ENCODE results near the gene AKAP3. TPM values are rescaled to one million over a fixed set of nuclear protein-coding genes. Genes with fewer than 3 reads are reported as not detected.

Gene AKAP3
- total and polyA plus RNA-seq, 7 experiments from 2014 or later: 1.2 to 6.9 (median 2.5) TPM

GRCh38 chr12:4591180-4591687 lies 57.6 kb downstream of the AKAP3 start:
- no peaks in the 10 kb centered on the region for H3K36me3 ChIP-seq (ENCODE audit: control insufficient read depth in 2 of 3, insufficient read depth in 3 of 3, low read length in 3 of 3)
- intact Hi-C loops (cut with micrococcal nuclease): no loop called here
- no peak overlapping the region for H3K4me3 Mint-ChIP-seq
- H3K27me3 Mint-ChIP-seq: peaks cover 8 to 18% (median 12%) of the 10 kb centered on the region in 5 donors
- H3K4me1 ChIP-seq (ENCODE audit: control insufficient read depth in 2 of 2, insufficient read depth in 2 of 2, low read length in 2 of 2): no peaks in the 10 kb centered on the region
- CTCF ChIA-PET: interaction anchor here (1.2 to 1.9 kb wide), 2 partner anchors 10 to 167 kb away, joined by 3 to 7 read pairs; no protein-coding TSS in a partner anchor
- no peaks in the 10 kb centered on the region for H3K36me3 Mint-ChIP-seq
- H3K9me3 Mint-ChIP-seq: peaks cover 0 to 3% (median 0%) of the 10 kb centered on the region in 11 donors
- peaks cover 0 to 1% (median 0%) of the 10 kb centered on the region in 7 donors for H3K4me1 Mint-ChIP-seq
- H3K9me3 ChIP-seq (ENCODE audit: control insufficient read depth in 2 of 3, low read length in 3 of 3): no peaks in the 10 kb centered on the region
- no peak overlapping the region for H3K27ac ChIP-seq (ENCODE audit: low read depth, low read length)
- no peak for ATAC-seq
- H3K4me3 ChIP-seq (ENCODE audit: low read length): no peak overlapping the region
- H3K27me3 ChIP-seq (ENCODE audit: control insufficient read depth in 2 of 2, insufficient read depth in 2 of 2, low read length in 2 of 2): no peaks in the 10 kb centered on the region
- POLR2A ChIA-PET: no interaction called here
- no peak for DNase-seq
- peak overlapping the region in 1 of 9 donors; percentile 23 for H3K27ac Mint-ChIP-seq

- ChIA-PET CTCF (interaction anchor here (1.9 kb wide), 1 partner anchor 168 kb away, joined by 7 read pairs; no protein-coding TSS in a partner anchor), POLR2A (no interaction called here)
- Mint-ChIP-seq H3K4me3 (no peak overlapping the region), H3K27ac (no peak overlapping the region), H3K27me3 (peaks cover 8 to 18% (median 12%) of the 10 kb centered on the region in 5 donors), H3K36me3 (no peaks in the 10 kb centered on the region), H3K4me1 (peaks cover 0 to 1% (median 0%) of the 10 kb centered on the region in 7 donors), H3K9me3 (peaks cover 0 to 3% (median 0%) of the 10 kb centered on the region in 11 donors)
- Histone ChIP-seq H3K27ac (ENCODE audit: low read depth, low read length) (no peak overlapping the region), H3K4me3 (ENCODE audit: low read length) (no peak overlapping the region), H3K27me3 (ENCODE audit: control insufficient read depth in 2 of 2, insufficient read depth in 2 of 2, low read length in 2 of 2) (no peaks in the 10 kb centered on the region), H3K4me1 (ENCODE audit: control insufficient read depth in 2 of 2, insufficient read depth in 2 of 2, low read length in 2 of 2) (no peaks in the 10 kb centered on the region), H3K36me3 (ENCODE audit: control insufficient read depth in 2 of 3, insufficient read depth in 3 of 3, low read length in 3 of 3) (no peaks in the 10 kb centered on the region), H3K9me3 (ENCODE audit: control insufficient read depth in 2 of 3, low read length in 3 of 3) (no peaks in the 10 kb centered on the region)
- ATAC-seq (no peak), DNase-seq (no peak)
- intact Hi-C loops (cut with micrococcal nuclease): no loop called here
Measured at GRCh38 chr12:4589941-4590340, 58.9 kb downstream of the AKAP3 start.

GRCh38 chr12:4588916-4589315 lies 59.9 kb downstream of the AKAP3 start:
- no peaks in the 10 kb centered on the region for H3K9me3 ChIP-seq (ENCODE audit: control insufficient read depth in 2 of 3, low read length in 3 of 3)
- Mint-ChIP-seq H3K27ac (no peak overlapping the region), H3K36me3 (no peaks in the 10 kb centered on the region), H3K4me1 (peaks cover 0 to 1% (median 0%) of the 10 kb centered on the region in 7 donors), H3K27me3 (peaks cover 12 to 23% (median 13%) of the 10 kb centered on the region in 5 donors), H3K4me3 (no peak overlapping the region), H3K9me3 (peaks cover 0 to 3% (median 0%) of the 10 kb centered on the region in 11 donors)
- no peak overlapping the region for H3K27ac ChIP-seq (ENCODE audit: low read depth, low read length)
- no peaks in the 10 kb centered on the region for H3K27me3 ChIP-seq (ENCODE audit: control insufficient read depth in 2 of 2, insufficient read depth in 2 of 2, low read length in 2 of 2)
- no peaks in the 10 kb centered on the region for H3K36me3 ChIP-seq (ENCODE audit: control insufficient read depth in 2 of 3, insufficient read depth in 3 of 3, low read length in 3 of 3)
- H3K4me1 ChIP-seq (ENCODE audit: control insufficient read depth in 2 of 2, insufficient read depth in 2 of 2, low read length in 2 of 2): no peaks in the 10 kb centered on the region
- ATAC-seq (no peak), DNase-seq (no peak)
- POLR2A ChIA-PET: no interaction called here
- no peak overlapping the region for H3K4me3 ChIP-seq (ENCODE audit: low read length)
- intact Hi-C loops (cut with micrococcal nuclease): no loop called here
- CTCF ChIA-PET: interaction anchor here (0.7 kb wide), 1 partner anchor 170 kb away, joined by 4 read pairs; no protein-coding TSS in a partner anchor

- DNase-seq: no peak
- Histone ChIP-seq H3K4me3 (ENCODE audit: low read length) (no peak overlapping the region), H3K4me1 (ENCODE audit: control insufficient read depth in 2 of 2, insufficient read depth in 2 of 2, low read length in 2 of 2) (no peaks in the 10 kb centered on the region), H3K9me3 (ENCODE audit: control insufficient read depth in 2 of 3, low read length in 3 of 3) (no peaks in the 10 kb centered on the region), H3K27me3 (ENCODE audit: control insufficient read depth in 2 of 2, insufficient read depth in 2 of 2, low read length in 2 of 2) (no peaks in the 10 kb centered on the region), H3K36me3 (ENCODE audit: control insufficient read depth in 2 of 3, insufficient read depth in 3 of 3, low read length in 3 of 3) (no peaks in the 10 kb centered on the region), H3K27ac (ENCODE audit: low read depth, low read length) (no peak overlapping the region)
- H3K36me3 Mint-ChIP-seq: no peaks in the 10 kb centered on the region
- no peak for ATAC-seq
- CTCF ChIA-PET: no interaction called here
- POLR2A ChIA-PET: no interaction called here
- H3K9me3 Mint-ChIP-seq: peaks cover 0 to 3% (median 0%) of the 10 kb centered on the region in 11 donors
- no peak overlapping the region for H3K27ac Mint-ChIP-seq
- peaks cover 4 to 26% (median 15%) of the 10 kb centered on the region in 5 donors for H3K27me3 Mint-ChIP-seq
- no peaks in the 10 kb centered on the region for H3K4me1 Mint-ChIP-seq
- intact Hi-C loops (cut with micrococcal nuclease): no loop called here
- H3K4me3 Mint-ChIP-seq: no peak overlapping the region
Measured at GRCh38 chr12:4587108-4587507, 61.7 kb downstream of the AKAP3 start.

- Histone ChIP-seq H3K4me1 (ENCODE audit: control insufficient read depth in 2 of 2, insufficient read depth in 2 of 2, low read length in 2 of 2) (no peaks in the 10 kb centered on the region), H3K27me3 (ENCODE audit: control insufficient read depth in 2 of 2, insufficient read depth in 2 of 2, low read length in 2 of 2) (no peaks in the 10 kb centered on the region), H3K36me3 (ENCODE audit: control insufficient read depth in 2 of 3, insufficient read depth in 3 of 3, low read length in 3 of 3) (no peaks in the 10 kb centered on the region), H3K4me3 (ENCODE audit: low read length) (no peak overlapping the region), H3K9me3 (ENCODE audit: control insufficient read depth in 2 of 3, low read length in 3 of 3) (no peaks in the 10 kb centered on the region), H3K27ac (ENCODE audit: low read depth, low read length) (no peak overlapping the region)
- Mint-ChIP-seq H3K27ac (no peak overlapping the region), H3K36me3 (no peaks in the 10 kb centered on the region), H3K4me3 (no peak overlapping the region), H3K9me3 (peaks cover 0 to 3% (median 0%) of the 10 kb centered on the region in 11 donors), H3K27me3 (peaks cover 2 to 26% (median 15%) of the 10 kb centered on the region in 5 donors), H3K4me1 (no peaks in the 10 kb centered on the region)
- ATAC-seq (no peak), DNase-seq (no peak)
- CTCF ChIA-PET: no interaction called here
- POLR2A ChIA-PET: no interaction called here
- intact Hi-C loops (cut with micrococcal nuclease): no loop called here
Measured at GRCh38 chr12:4586500-4586899, 62.4 kb downstream of the AKAP3 start.

GRCh38 chr12:4584896-4585295 lies 64.0 kb downstream of the AKAP3 start:
- Histone ChIP-seq H3K27me3 (ENCODE audit: control insufficient read depth in 2 of 2, insufficient read depth in 2 of 2, low read length in 2 of 2) (no peaks in the 10 kb centered on the region), H3K36me3 (ENCODE audit: control insufficient read depth in 2 of 3, insufficient read depth in 3 of 3, low read length in 3 of 3) (no peaks in the 10 kb centered on the region), H3K4me3 (ENCODE audit: low read length) (no peak overlapping the region), H3K27ac (ENCODE audit: low read depth, low read length) (no peak overlapping the region), H3K4me1 (ENCODE audit: control insufficient read depth in 2 of 2, insufficient read depth in 2 of 2, low read length in 2 of 2) (no peaks in the 10 kb centered on the region), H3K9me3 (ENCODE audit: control insufficient read depth in 2 of 3, low read length in 3 of 3) (no peaks in the 10 kb centered on the region)
- Mint-ChIP-seq H3K4me1 (no peaks in the 10 kb centered on the region), H3K9me3 (peaks cover 0 to 3% (median 0%) of the 10 kb centered on the region in 11 donors), H3K27me3 (peaks cover 2 to 26% (median 22%) of the 10 kb centered on the region in 5 donors), H3K27ac (no peak overlapping the region), H3K4me3 (no peak overlapping the region), H3K36me3 (no peaks in the 10 kb centered on the region)
- intact Hi-C loops (cut with micrococcal nuclease): no loop called here
- CTCF ChIA-PET: no interaction called here
- POLR2A ChIA-PET: no interaction called here
- no peak for ATAC-seq
- DNase-seq: no peak

GRCh38 chr12:4584281-4584680 lies 64.6 kb downstream of the AKAP3 start:
- Mint-ChIP-seq H3K36me3 (no peaks in the 10 kb centered on the region), H3K27me3 (peaks cover 2 to 22% (median 21%) of the 10 kb centered on the region in 5 donors), H3K4me3 (no peak overlapping the region), H3K27ac (no peak overlapping the region), H3K4me1 (no peaks in the 10 kb centered on the region), H3K9me3 (no peaks in the 10 kb centered on the region)
- Histone ChIP-seq H3K9me3 (ENCODE audit: control insufficient read depth in 2 of 3, low read length in 3 of 3) (no peaks in the 10 kb centered on the region), H3K4me3 (ENCODE audit: low read length) (no peak overlapping the region), H3K27ac (ENCODE audit: low read depth, low read length) (no peak overlapping the region), H3K27me3 (ENCODE audit: control insufficient read depth in 2 of 2, insufficient read depth in 2 of 2, low read length in 2 of 2) (no peaks in the 10 kb centered on the region), H3K4me1 (ENCODE audit: control insufficient read depth in 2 of 2, insufficient read depth in 2 of 2, low read length in 2 of 2) (no peaks in the 10 kb centered on the region), H3K36me3 (ENCODE audit: control insufficient read depth in 2 of 3, insufficient read depth in 3 of 3, low read length in 3 of 3) (no peaks in the 10 kb centered on the region)
- no peak for ATAC-seq
- intact Hi-C loops (cut with micrococcal nuclease): no loop called here
- ChIA-PET CTCF (no interaction called here), POLR2A (no interaction called here)
- no peak for DNase-seq
